Fibroblast of skin of abdomen (primary cell): Measurements from ENCODE around the gene UGT1A8.

ENCODE experiments used
- DNase-seq: peaks from one replicate; pipeline ENCODE4 v3.0.0-alpha.2; 2013

Gene UGT1A8

GRCh38 chr2:233822101-233822771 is 204.8 kb downstream of the UGT1A8 start:
- DNase-seq, result no peak
